IPS-20b (cell line): ENCODE measurements around the gene CCL5.

Source experiments
- H3K27ac ChIP-seq: one replicate; pipeline ENCODE4 v1.5.1; 2013; ENCODE audit warnings: low read length
- H3K27me3 ChIP-seq: 2 replicates; pipeline ENCODE4 v1.6.1; 2013; ENCODE audit warnings: mild to moderate bottlenecking, low read length, inconsistent platforms; ENCODE audit not compliant: insufficient read depth
- H3K36me3 ChIP-seq: 2 replicates; pipeline ENCODE4 v1.6.1; 2013; ENCODE audit warnings: low read depth, mild to moderate bottlenecking, inconsistent platforms, low read length, moderate library complexity; ENCODE audit not compliant: insufficient read depth
- H3K4me1 ChIP-seq: 2 replicates; pipeline ENCODE4 v1.6.1; 2013; ENCODE audit warnings: mild to moderate bottlenecking, control low read depth, inconsistent platforms, low read length, moderate library complexity; ENCODE audit not compliant: insufficient read depth
- H3K4me3 ChIP-seq: 2 replicates; pipeline ENCODE4 v1.5.1; 2013; ENCODE audit warnings: mild to moderate bottlenecking, low read length, inconsistent platforms
- H3K9ac ChIP-seq: 2 replicates; pipeline ENCODE4 v1.6.1; 2013; ENCODE audit warnings: low read depth, mild to moderate bottlenecking, inconsistent platforms, low read length, moderate library complexity
- H3K9me3 ChIP-seq: 2 replicates; pipeline ENCODE4 v1.6.1; 2013; ENCODE audit warnings: mild to moderate bottlenecking, low read depth, low read length, inconsistent platforms; ENCODE audit not compliant: insufficient read depth

Gene CCL5

GRCh38 chr17:35825206-35825605, 55.0 kb downstream of the CCL5 start:
- no peak overlapping the region for H3K27ac ChIP-seq
- no peaks in the 10 kb centered on the region for H3K9me3 ChIP-seq
- no peaks in the 10 kb centered on the region for H3K4me1 ChIP-seq
- no peak overlapping the region for H3K4me3 ChIP-seq
- H3K9ac ChIP-seq = no peak overlapping the region
- H3K27me3 ChIP-seq = no peaks in the 10 kb centered on the region
- peaks cover 94% of the 10 kb centered on the region for H3K36me3 ChIP-seq
